ENCODE data around the gene CASTOR1.

DNA sequence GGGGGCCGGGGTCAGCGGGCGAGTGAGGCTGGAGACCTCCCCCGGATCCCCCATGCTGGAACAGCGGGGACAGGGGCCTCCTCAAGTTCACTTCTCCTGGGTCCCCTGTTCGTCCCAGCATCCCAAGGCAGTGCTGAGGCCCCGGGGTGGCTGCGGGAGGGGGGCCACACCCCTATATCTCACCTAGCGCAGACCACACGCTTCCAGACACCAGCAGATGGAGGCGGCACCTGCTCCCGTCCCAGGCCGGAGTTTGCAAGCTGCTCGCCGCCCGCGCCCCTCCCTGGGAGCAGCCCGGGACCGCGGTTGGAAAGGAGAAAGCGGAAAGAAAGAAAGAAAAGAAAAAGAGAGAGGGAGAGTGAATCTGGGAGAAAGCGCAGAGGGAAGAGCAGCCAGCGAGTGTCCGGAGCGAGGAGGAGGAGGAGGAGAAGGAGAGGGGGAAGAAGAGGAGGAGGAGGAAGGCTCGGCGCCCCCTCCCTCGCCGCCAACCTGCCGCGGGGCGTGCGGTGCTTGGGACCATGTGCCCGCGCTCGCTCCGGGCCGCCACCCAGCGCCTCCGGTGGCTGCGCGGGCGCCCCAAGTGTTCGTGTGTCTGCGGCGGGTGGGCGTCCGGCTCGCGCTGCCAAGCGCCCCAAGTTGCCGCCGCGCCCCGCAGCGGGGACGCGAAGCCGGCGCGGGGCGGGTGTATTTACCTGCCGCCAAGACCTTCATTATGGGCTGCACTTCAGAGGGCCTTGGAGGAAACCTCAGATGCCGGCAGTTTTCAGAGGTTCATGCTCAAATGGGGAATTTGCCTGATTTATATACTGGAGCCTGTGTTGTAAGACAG, 43.1 kb downstream of the CASTOR1 start, which contains the start of gene LIF:
- TF ChIP-seq CTCF (IDR thresholded peaks at IDR 0.05) = peak in 2 of 12 donors; percentile 8 to 16
- no peak for TF ChIP-seq POLR2A (IDR thresholded peaks at IDR 0.05)

Measured in heart left ventricle (tissue), 13 donors.